ENCODE measurements around the gene BLTP1.

The BLTP1 gene

DNA sequence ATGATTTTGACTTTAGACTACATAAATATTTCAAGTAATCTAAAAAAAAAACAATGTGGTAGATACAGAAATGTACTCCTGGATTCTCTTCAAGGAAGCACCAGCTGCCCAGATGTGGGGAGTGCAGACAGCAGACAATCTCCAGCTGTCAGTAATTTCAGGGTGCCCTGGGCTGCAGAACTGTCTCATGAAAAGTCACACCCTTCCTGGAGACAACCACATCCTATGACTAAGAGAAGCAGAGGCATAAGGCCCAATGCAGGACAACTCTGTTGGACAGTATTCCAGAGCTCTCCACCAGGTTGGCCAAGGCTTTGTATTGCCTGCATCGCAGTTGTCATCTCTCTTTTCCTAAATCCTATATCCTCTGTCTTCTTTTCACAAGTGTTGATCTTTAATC lies 34.4 kb upstream of the BLTP1 start:
- no CpG with 5 or more reads among the region's 1 CpG for WGBS (ENCODE audit: extremely low coverage, insufficient coverage, insufficient read length)
- H2BK12ac ChIP-seq (ENCODE audit: low read length), result no peak overlapping the region

GRCh38 chr4:122118243-122118642 lies 33.9 kb upstream of the BLTP1 start:
- no peak overlapping the region for H3K14ac ChIP-seq (ENCODE audit: low read length)
- no peak overlapping the region for H2BK12ac ChIP-seq (ENCODE audit: low read length)
- no peak overlapping the region for H3K9ac ChIP-seq (ENCODE audit: low read length)
- no peak overlapping the region for H2AFZ ChIP-seq (ENCODE audit: insufficient read depth, low read length, poor library complexity)
- H2AK5ac ChIP-seq (ENCODE audit: low read length), result no peak overlapping the region
- no peak overlapping the region for H3K4me3 ChIP-seq (ENCODE audit: low read depth, low read length)
- no peaks in the 10 kb centered on the region for H3K27me3 ChIP-seq (ENCODE audit: insufficient read depth, low read length)
- no peak overlapping the region for H2BK5ac ChIP-seq (ENCODE audit: low read depth, low read length, poor library complexity)
- H3K9me3 ChIP-seq (ENCODE audit: insufficient read depth, low read depth, low read length), result no peaks in the 10 kb centered on the region
- no peak overlapping the region for H4K91ac ChIP-seq (ENCODE audit: low read depth, low read length)
- H3K79me2 ChIP-seq (ENCODE audit: control insufficient read depth, insufficient read depth, low read length, poor library complexity), result no peaks in the 10 kb centered on the region
- no CpG with 5 or more reads among the region's 1 CpG for WGBS (ENCODE audit: extremely low coverage, insufficient coverage, insufficient read length)
- no peak overlapping the region for H2BK120ac ChIP-seq (ENCODE audit: insufficient read depth, low read length, poor library complexity)
- DNase-seq, result no peak
- no peaks in the 10 kb centered on the region for H3K4me1 ChIP-seq (ENCODE audit: control insufficient read depth in 1 of 2, insufficient read depth in 2 of 2, low read length in 2 of 2)
- no peak overlapping the region for H3K27ac ChIP-seq (ENCODE audit: low read depth, low read length)
- H3K4ac ChIP-seq (ENCODE audit: low read depth, low read length), result no peak overlapping the region
- no peak overlapping the region for H3K18ac ChIP-seq (ENCODE audit: low read length)
- no peak overlapping the region for H3K4me2 ChIP-seq (ENCODE audit: low read length)
- H3K23ac ChIP-seq (ENCODE audit: low read length), result no peak overlapping the region
- H3K79me1 ChIP-seq (ENCODE audit: low read length), result no peaks in the 10 kb centered on the region
- H4K12ac ChIP-seq (ENCODE audit: low read depth, low read length), result no peak overlapping the region
- H4K8ac ChIP-seq (ENCODE audit: low read depth, low read length), result no peak overlapping the region
- no peaks in the 10 kb centered on the region for H3K36me3 ChIP-seq (ENCODE audit: control insufficient read depth in 1 of 2, insufficient read depth in 2 of 2, low read length in 2 of 2)

More for the DNA sequence above, 34.4 kb upstream of the BLTP1 start:
- no peaks in the 10 kb centered on the region for H3K79me1 ChIP-seq (ENCODE audit: low read length)
- H3K4me1 ChIP-seq (ENCODE audit: control insufficient read depth in 1 of 2, insufficient read depth in 2 of 2, low read length in 2 of 2), result no peaks in the 10 kb centered on the region
- H3K27me3 ChIP-seq (ENCODE audit: insufficient read depth, low read length), result no peaks in the 10 kb centered on the region
- no peak overlapping the region for H2AK5ac ChIP-seq (ENCODE audit: low read length)
- no peaks in the 10 kb centered on the region for H3K79me2 ChIP-seq (ENCODE audit: control insufficient read depth, insufficient read depth, low read length, poor library complexity)
- no peak overlapping the region for H4K12ac ChIP-seq (ENCODE audit: low read depth, low read length)
- no peak overlapping the region for H3K23ac ChIP-seq (ENCODE audit: low read length)
- H3K4ac ChIP-seq (ENCODE audit: low read depth, low read length), result no peak overlapping the region
- H3K4me3 ChIP-seq (ENCODE audit: low read depth, low read length), result no peak overlapping the region
- no peak overlapping the region for H4K91ac ChIP-seq (ENCODE audit: low read depth, low read length)
- H2AFZ ChIP-seq (ENCODE audit: insufficient read depth, low read length, poor library complexity), result no peak overlapping the region
- H3K4me2 ChIP-seq (ENCODE audit: low read length), result no peak overlapping the region
- no peak for DNase-seq
- no peak overlapping the region for H3K9ac ChIP-seq (ENCODE audit: low read length)
- no peak overlapping the region for H3K18ac ChIP-seq (ENCODE audit: low read length)
- no peaks in the 10 kb centered on the region for H3K9me3 ChIP-seq (ENCODE audit: insufficient read depth, low read depth, low read length)
- no peak overlapping the region for H3K14ac ChIP-seq (ENCODE audit: low read length)
- no peaks in the 10 kb centered on the region for H3K36me3 ChIP-seq (ENCODE audit: control insufficient read depth in 1 of 2, insufficient read depth in 2 of 2, low read length in 2 of 2)
- no peak overlapping the region for H2BK5ac ChIP-seq (ENCODE audit: low read depth, low read length, poor library complexity)
- H2BK120ac ChIP-seq (ENCODE audit: insufficient read depth, low read length, poor library complexity), result no peak overlapping the region
- H4K8ac ChIP-seq (ENCODE audit: low read depth, low read length), result no peak overlapping the region
- no peak overlapping the region for H3K27ac ChIP-seq (ENCODE audit: low read depth, low read length)

- H3K18ac ChIP-seq (ENCODE audit: low read length), result no peak overlapping the region
- H2AFZ ChIP-seq (ENCODE audit: insufficient read depth, low read length, poor library complexity), result no peak overlapping the region
- H3K4ac ChIP-seq (ENCODE audit: low read depth, low read length), result no peak overlapping the region
- H2BK120ac ChIP-seq (ENCODE audit: insufficient read depth, low read length, poor library complexity), result no peak overlapping the region
- no peak overlapping the region for H3K4me2 ChIP-seq (ENCODE audit: low read length)
- DNase-seq, result no peak
- no peak overlapping the region for H4K8ac ChIP-seq (ENCODE audit: low read depth, low read length)
- H3K36me3 ChIP-seq (ENCODE audit: control insufficient read depth in 1 of 2, insufficient read depth in 2 of 2, low read length in 2 of 2), result no peaks in the 10 kb centered on the region
- no peak overlapping the region for H3K4me3 ChIP-seq (ENCODE audit: low read depth, low read length)
- H3K79me1 ChIP-seq (ENCODE audit: low read length), result no peaks in the 10 kb centered on the region
- H4K12ac ChIP-seq (ENCODE audit: low read depth, low read length), result no peak overlapping the region
- H2BK12ac ChIP-seq (ENCODE audit: low read length), result no peak overlapping the region
- H3K9ac ChIP-seq (ENCODE audit: low read length), result no peak overlapping the region
- H3K27ac ChIP-seq (ENCODE audit: low read depth, low read length), result no peak overlapping the region
- no peaks in the 10 kb centered on the region for H3K27me3 ChIP-seq (ENCODE audit: insufficient read depth, low read length)
- H2AK5ac ChIP-seq (ENCODE audit: low read length), result no peak overlapping the region
- no peak overlapping the region for H4K91ac ChIP-seq (ENCODE audit: low read depth, low read length)
- H3K23ac ChIP-seq (ENCODE audit: low read length), result no peak overlapping the region
- no peak overlapping the region for H2BK5ac ChIP-seq (ENCODE audit: low read depth, low read length, poor library complexity)
- H3K9me3 ChIP-seq (ENCODE audit: insufficient read depth, low read depth, low read length), result no peaks in the 10 kb centered on the region
- no CpG with 5 or more reads among the region's 1 CpG for WGBS (ENCODE audit: extremely low coverage, insufficient coverage, insufficient read length)
- H3K4me1 ChIP-seq (ENCODE audit: control insufficient read depth in 1 of 2, insufficient read depth in 2 of 2, low read length in 2 of 2), result no peaks in the 10 kb centered on the region
- H3K14ac ChIP-seq (ENCODE audit: low read length), result no peak overlapping the region
- H3K79me2 ChIP-seq (ENCODE audit: control insufficient read depth, insufficient read depth, low read length, poor library complexity), result no peaks in the 10 kb centered on the region
These were observed 32.4 kb upstream of the BLTP1 start for GRCh38 chr4:122119739-122120138.

DNA sequence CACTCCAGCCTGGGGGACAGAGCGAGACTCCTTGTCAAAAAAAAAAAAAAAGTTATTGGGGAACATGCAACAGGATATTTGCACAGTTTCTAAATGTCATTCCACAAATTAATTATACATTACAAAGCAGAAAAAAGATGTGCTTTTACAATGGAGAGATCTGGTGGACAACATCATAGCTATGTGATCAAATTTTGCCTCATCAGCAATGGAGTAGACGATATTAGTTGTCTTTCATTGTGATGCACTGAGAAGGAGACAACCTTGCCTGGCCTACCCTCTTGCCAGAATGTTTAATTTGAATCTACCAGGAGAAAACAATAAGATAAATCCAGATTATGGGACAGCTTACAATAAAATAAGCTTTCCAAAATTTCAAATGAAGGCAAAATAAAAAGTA lies 30.5 kb upstream of the BLTP1 start:
- H3K79me1 ChIP-seq (ENCODE audit: low read length), result no peaks in the 10 kb centered on the region
- H3K9ac ChIP-seq (ENCODE audit: low read length), result no peak overlapping the region
- H3K4ac ChIP-seq (ENCODE audit: low read depth, low read length), result no peak overlapping the region
- H3K18ac ChIP-seq (ENCODE audit: low read length), result no peak overlapping the region
- H2BK12ac ChIP-seq (ENCODE audit: low read length), result no peak overlapping the region
- H2AK5ac ChIP-seq (ENCODE audit: low read length), result no peak overlapping the region
- no peak overlapping the region for H2AFZ ChIP-seq (ENCODE audit: insufficient read depth, low read length, poor library complexity)
- no peak overlapping the region for H3K14ac ChIP-seq (ENCODE audit: low read length)
- no peaks in the 10 kb centered on the region for H3K4me1 ChIP-seq (ENCODE audit: control insufficient read depth in 1 of 2, insufficient read depth in 2 of 2, low read length in 2 of 2)
- H3K79me2 ChIP-seq (ENCODE audit: control insufficient read depth, insufficient read depth, low read length, poor library complexity), result no peaks in the 10 kb centered on the region
- no peak overlapping the region for H3K27ac ChIP-seq (ENCODE audit: low read depth, low read length)
- no peaks in the 10 kb centered on the region for H3K36me3 ChIP-seq (ENCODE audit: control insufficient read depth in 1 of 2, insufficient read depth in 2 of 2, low read length in 2 of 2)
- no peak overlapping the region for H2BK120ac ChIP-seq (ENCODE audit: insufficient read depth, low read length, poor library complexity)
- H4K91ac ChIP-seq (ENCODE audit: low read depth, low read length), result no peak overlapping the region
- H3K9me3 ChIP-seq (ENCODE audit: insufficient read depth, low read depth, low read length), result no peaks in the 10 kb centered on the region
- no peak overlapping the region for H3K23ac ChIP-seq (ENCODE audit: low read length)
- no peak overlapping the region for H4K12ac ChIP-seq (ENCODE audit: low read depth, low read length)
- no peak overlapping the region for H2BK5ac ChIP-seq (ENCODE audit: low read depth, low read length, poor library complexity)
- H4K8ac ChIP-seq (ENCODE audit: low read depth, low read length), result no peak overlapping the region
- no CpG with 5 or more reads among the region's 2 CpGs for WGBS (ENCODE audit: extremely low coverage, insufficient coverage, insufficient read length)
- H3K4me2 ChIP-seq (ENCODE audit: low read length), result no peak overlapping the region
- DNase-seq, result no peak
- H3K4me3 ChIP-seq (ENCODE audit: low read depth, low read length), result no peak overlapping the region
- no peaks in the 10 kb centered on the region for H3K27me3 ChIP-seq (ENCODE audit: insufficient read depth, low read length)

Measured in trophoblast cell (in vitro differentiated cells and primary cell).